Left ventricle myocardium superior (tissue), 1 donor: ENCODE measurements around the gene RAD54L2. TPM values are rescaled to one million over a fixed set of nuclear protein-coding genes. Genes with fewer than 3 reads are reported as not detected.
"Not testable (repeated sequence)": the region's sequence is repeated elsewhere in the genome, so short reads cannot be mapped to it uniquely, and the experiment has no call there.

Source experiments
- ATAC-seq: fragments of 200-7000 bp; cut with Tn5 transposase; one replicate; pipeline ENCODE4 v1.9.1; 2020; ENCODE audit warnings: mild to moderate bottlenecking, moderate library complexity
- DNase-seq: peaks from one replicate; pipeline ENCODE4 v3.0.0-alpha.2; 2020
- intact Hi-C: fragments of 100-400 bp; cut with micrococcal nuclease; formaldehyde crosslinking; loops from one replicate; pipeline ENCODE4 v1.11.0; 2022
- long read RNA-seq: library from polyadenylated mRNA; unstranded; transcript quantifications from one replicate; pipeline ENCODE4 v2.0.0, GENCODE V29; 2021
- total RNA-seq: library from RNA; stranded (reverse); fragmentation: NEBNext Ultra II Directional; extraction: Animal tissue kit (Norgen Biotek cat#: 25700); gene quantifications from one replicate; pipeline ENCODE4 v1.2.1, GENCODE V29; 2021
- donor health status: DM: no; HTN: yes; CAD: no; lungs with severe emphysema.

The RAD54L2 gene
- total RNA-seq: 10.4 TPM
- long read RNA-seq, partial matches to known transcripts: 3 of 7 reads
- long read RNA-seq, other reads (novel, unspliced or antisense): 4 of 7 reads

GRCh38 chr3:51538459-51539290, at the start of gene RAD54L2:
Gene RAD54L2, plus strand, starts transcription at chr3:51538719. Its CDS starts 51,702 bp downstream, at chr3:51590421.
- ATAC-seq: peak; percentile 99
- intact Hi-C loops: no loop called here
- peak; percentile 92 for DNase-seq

GRCh38 chr3:51498876-51499738, 39.4 kb upstream of the RAD54L2 start:
- intact Hi-C loops: no loop called here
- DNase-seq: peak; percentile 97
- peak; percentile 84 for ATAC-seq

- no peak for ATAC-seq
- intact Hi-C loops: loop anchor here (5.0 kb wide), 1 partner anchor 302 kb away; no protein-coding TSS in a partner anchor
- peak; percentile 47 for DNase-seq
Measured at GRCh38 chr3:51500632-51501131, 37.8 kb upstream of the RAD54L2 start.

GRCh38 chr3:51501833-51502561, 36.5 kb upstream of the RAD54L2 start:
- intact Hi-C loops: loop anchor here (5.0 kb wide), 1 partner anchor 300 kb away; no protein-coding TSS in a partner anchor
- peak; percentile 87 for DNase-seq
- ATAC-seq: peak; percentile 9

GRCh38 chr3:51502562-51502910, 36.0 kb upstream of the RAD54L2 start:
- DNase-seq: no peak
- intact Hi-C loops: loop anchor here (5.0 kb wide), 1 partner anchor 300 kb away; no protein-coding TSS in a partner anchor
- ATAC-seq: no peak

GRCh38 chr3:51503007-51503406, 35.5 kb upstream of the RAD54L2 start:
- ATAC-seq (no peak), DNase-seq (no peak)
- intact Hi-C loops: loop anchor here (5.0 kb wide), 1 partner anchor 299 kb away; no protein-coding TSS in a partner anchor

- intact Hi-C loops: loop anchor here (5.0 kb wide), 1 partner anchor 159 kb away; no protein-coding TSS in a partner anchor
- no peak for ATAC-seq
- DNase-seq: no peak
Measured at GRCh38 chr3:51508255-51508654, 30.3 kb upstream of the RAD54L2 start.

GRCh38 chr3:51510996-51511395, 27.5 kb upstream of the RAD54L2 start:
- intact Hi-C loops: no loop called here
- DNase-seq (no peak), ATAC-seq (no peak)

GRCh38 chr3:51514210-51514609, 24.3 kb upstream of the RAD54L2 start:
- no peak for ATAC-seq
- no peak for DNase-seq
- intact Hi-C loops: no loop called here

- intact Hi-C loops: no loop called here
- DNase-seq: no peak
- ATAC-seq: no peak
Measured at GRCh38 chr3:51519848-51520247, 18.7 kb upstream of the RAD54L2 start.

- DNase-seq, ATAC-seq, intact Hi-C loops: not testable (repeated sequence)
Measured at GRCh38 chr3:51520906-51521730, 17.4 kb upstream of the RAD54L2 start.

GRCh38 chr3:51522273-51522962, 16.1 kb upstream of the RAD54L2 start:
- DNase-seq (no peak), ATAC-seq (no peak)
- intact Hi-C loops: no loop called here

- ATAC-seq: not testable (repeated sequence)
Measured at GRCh38 chr3:51524874-51525273, 13.6 kb upstream of the RAD54L2 start.

GRCh38 chr3:51530485-51530884, 8.0 kb upstream of the RAD54L2 start:
- intact Hi-C loops: no loop called here
- no peak for ATAC-seq

More at GRCh38 chr3:51524874-51525273, 13.6 kb upstream of the RAD54L2 start:
- intact Hi-C loops, DNase-seq: not testable (repeated sequence)

GRCh38 chr3:51535146-51536019, 3.1 kb upstream of the RAD54L2 start:
- intact Hi-C loops: no loop called here
- DNase-seq: no peak
- ATAC-seq: no peak

More at GRCh38 chr3:51530485-51530884, 8.0 kb upstream of the RAD54L2 start:
- DNase-seq: no peak

- DNase-seq, intact Hi-C loops, ATAC-seq: not testable (repeated sequence)
Measured at GRCh38 chr3:51537631-51538030, 888 bp upstream of the RAD54L2 start.
